Kidney epithelial cell (primary cell): ENCODE results near the gene MOB4. TPM values are rescaled to one million over a fixed set of nuclear protein-coding genes. Genes with fewer than 3 reads are reported as not detected.
A peak's percentile ranks its signal among the peaks of the same experiment; 100 is the strongest.

Experiments
- DNase-seq: peaks from one replicate; pipeline ENCODE4 v3.0.0-alpha.2; 2010; ENCODE audit warnings: low read depth
- H3K27me3 ChIP-seq: 2 replicates; pipeline ENCODE4 v1.6.0; 2011; ENCODE audit warnings: low read length; ENCODE audit not compliant: control insufficient read depth, insufficient read depth
- H3K36me3 ChIP-seq: 2 replicates; pipeline ENCODE4 v1.5.1; 2011; ENCODE audit warnings: low read length; ENCODE audit not compliant: control insufficient read depth, insufficient read depth
- H3K4me3 ChIP-seq: 2 replicates; pipeline ENCODE4 v1.5.1; 2011; ENCODE audit warnings: low read depth, mild to moderate bottlenecking, control low read depth, low read length
- total RNA-seq: library from RNA; depleted of rRNA; stranded (reverse); fragments of >200 nt; gene quantifications from 2 replicates; pipeline ENCODE4 v1.2.3, GENCODE V29; 2015
- TF ChIP-seq, protein P1 (sequence below): IDR thresholded peaks from 2 replicates; pipeline ENCODE4 v1.5.1; 2011; ENCODE audit warnings: mild to moderate bottlenecking, moderate library complexity, low read length, control low read depth, inconsistent platforms; ENCODE audit not compliant: insufficient read depth, poor library complexity, severe bottlenecking

MOB4 gene
- total RNA-seq, 1 donor from 2014 or later = 37.1 TPM

DNA sequence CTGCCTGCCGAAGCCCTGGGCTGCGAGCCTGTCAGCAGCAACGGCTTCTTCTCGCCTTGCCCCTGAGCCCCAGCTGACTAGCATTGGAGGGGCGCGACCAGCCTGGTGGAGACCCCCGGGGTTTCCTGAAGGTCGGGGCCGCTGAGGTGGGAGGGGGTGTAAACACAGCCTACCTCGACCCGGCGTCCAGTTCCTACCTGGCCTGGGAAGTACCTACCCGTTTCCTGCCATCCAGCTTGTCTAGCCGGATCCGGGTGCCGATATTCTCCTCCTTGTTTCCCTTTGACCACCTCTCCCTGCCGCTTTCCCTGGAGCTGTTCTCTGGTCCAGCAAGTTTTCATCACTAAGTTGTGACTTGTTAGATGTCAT, 511 bp downstream of the MOB4 start:
- Histone ChIP-seq H3K27me3 (no peaks in the 10 kb centered on the region), H3K4me3 (peak overlapping the region; percentile 84), H3K36me3 (no peaks in the 10 kb centered on the region)
- TF ChIP-seq, protein P1, sequence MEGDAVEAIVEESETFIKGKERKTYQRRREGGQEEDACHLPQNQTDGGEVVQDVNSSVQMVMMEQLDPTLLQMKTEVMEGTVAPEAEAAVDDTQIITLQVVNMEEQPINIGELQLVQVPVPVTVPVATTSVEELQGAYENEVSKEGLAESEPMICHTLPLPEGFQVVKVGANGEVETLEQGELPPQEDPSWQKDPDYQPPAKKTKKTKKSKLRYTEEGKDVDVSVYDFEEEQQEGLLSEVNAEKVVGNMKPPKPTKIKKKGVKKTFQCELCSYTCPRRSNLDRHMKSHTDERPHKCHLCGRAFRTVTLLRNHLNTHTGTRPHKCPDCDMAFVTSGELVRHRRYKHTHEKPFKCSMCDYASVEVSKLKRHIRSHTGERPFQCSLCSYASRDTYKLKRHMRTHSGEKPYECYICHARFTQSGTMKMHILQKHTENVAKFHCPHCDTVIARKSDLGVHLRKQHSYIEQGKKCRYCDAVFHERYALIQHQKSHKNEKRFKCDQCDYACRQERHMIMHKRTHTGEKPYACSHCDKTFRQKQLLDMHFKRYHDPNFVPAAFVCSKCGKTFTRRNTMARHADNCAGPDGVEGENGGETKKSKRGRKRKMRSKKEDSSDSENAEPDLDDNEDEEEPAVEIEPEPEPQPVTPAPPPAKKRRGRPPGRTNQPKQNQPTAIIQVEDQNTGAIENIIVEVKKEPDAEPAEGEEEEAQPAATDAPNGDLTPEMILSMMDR = no peak
- DNase-seq = no peak

DNA sequence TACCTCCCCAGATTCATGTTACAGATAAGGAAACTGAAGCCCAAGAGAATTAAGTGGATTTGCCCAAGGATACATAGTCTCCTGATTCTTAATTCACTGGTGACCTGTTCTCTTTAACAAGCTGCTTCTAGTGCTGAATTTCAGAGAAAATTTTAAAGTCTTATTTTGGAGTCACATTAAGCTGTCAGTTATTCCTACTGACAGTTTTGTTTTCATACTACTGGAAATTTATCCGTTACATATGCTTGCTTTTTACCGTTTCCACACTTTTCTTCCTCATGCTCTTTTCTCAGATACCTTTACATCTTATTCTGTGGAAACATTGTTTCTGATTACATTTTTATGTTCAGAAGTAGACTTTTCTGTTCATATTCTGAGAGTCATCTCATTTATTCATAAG, 1.3 kb downstream of the MOB4 start:
- no peaks in the 10 kb centered on the region for H3K36me3 ChIP-seq
- TF ChIP-seq, protein P1 = no peak
- H3K4me3 ChIP-seq = peak overlapping the region; percentile 84
- no peak for DNase-seq
- H3K27me3 ChIP-seq = no peaks in the 10 kb centered on the region

- TF ChIP-seq, protein P1 = no peak
- H3K36me3 ChIP-seq = no peaks in the 10 kb centered on the region
- H3K27me3 ChIP-seq = no peaks in the 10 kb centered on the region
- DNase-seq = no peak
- H3K4me3 ChIP-seq = no peak overlapping the region
Measured at GRCh38 chr2:197538412-197538811, 22.5 kb downstream of the MOB4 start.

GRCh38 chr2:197539734-197540133, 23.9 kb downstream of the MOB4 start:
- no peak overlapping the region for H3K4me3 ChIP-seq
- TF ChIP-seq, protein P1 = no peak
- H3K27me3 ChIP-seq = no peaks in the 10 kb centered on the region
- no peaks in the 10 kb centered on the region for H3K36me3 ChIP-seq
- no peak for DNase-seq

DNA sequence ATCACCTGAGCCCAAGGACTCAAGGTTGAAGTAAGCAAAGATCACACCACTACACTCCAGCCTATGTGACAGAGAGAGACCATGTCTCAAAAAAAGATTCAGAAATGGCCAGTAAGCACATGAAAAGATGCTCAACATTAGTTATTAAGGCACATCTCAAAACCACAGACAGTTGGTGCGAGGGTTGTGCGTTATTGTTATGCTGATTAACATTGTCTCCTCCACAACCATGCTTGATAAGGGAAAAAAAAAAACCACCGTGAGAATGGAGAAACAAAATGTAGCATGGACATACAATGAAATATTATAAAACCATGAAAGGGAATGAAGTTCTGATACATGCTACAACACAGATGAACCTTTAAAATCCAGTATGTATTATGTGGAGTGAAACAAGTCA, 27.3 kb downstream of the MOB4 start:
- TF ChIP-seq, protein P1 = no peak
- DNase-seq = no peak
- H3K36me3 ChIP-seq = no peaks in the 10 kb centered on the region
- no peaks in the 10 kb centered on the region for H3K27me3 ChIP-seq
- H3K4me3 ChIP-seq = no peak overlapping the region

DNA sequence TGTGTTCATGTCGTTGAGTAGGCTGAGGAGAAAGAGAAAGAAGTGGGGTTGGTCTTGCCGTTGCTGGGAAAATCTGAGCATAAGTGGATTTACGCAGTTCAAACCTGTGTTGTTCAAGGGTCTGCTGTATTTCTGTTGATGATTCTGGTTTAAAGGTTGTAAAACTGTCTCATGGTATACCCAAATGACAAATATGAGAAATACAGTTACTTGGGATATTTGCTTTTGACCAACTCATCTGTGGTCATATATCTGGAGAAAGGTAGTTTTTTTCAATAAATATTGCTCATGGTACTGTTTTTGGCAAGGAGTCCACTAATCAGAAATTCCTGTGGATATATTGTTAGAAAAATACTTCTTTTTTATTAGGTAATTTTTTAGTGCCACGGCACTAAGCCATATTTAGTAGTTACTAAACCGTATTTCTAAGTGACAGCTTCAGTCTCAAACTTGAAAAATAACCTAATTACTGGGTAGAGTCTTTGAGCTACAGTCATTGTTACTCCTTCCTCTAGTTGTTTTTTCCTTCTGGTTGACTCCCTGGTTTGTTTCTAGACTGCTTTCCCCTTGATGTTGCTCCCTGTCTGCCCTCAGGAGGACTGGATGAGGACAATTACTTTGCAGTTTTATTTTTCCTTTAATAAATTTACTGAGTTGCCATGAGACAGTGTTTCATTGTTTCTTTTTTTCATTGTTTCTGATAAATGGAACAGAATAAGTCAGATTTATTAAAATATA, 31.5 kb downstream of the MOB4 start:
- no peaks in the 10 kb centered on the region for H3K36me3 ChIP-seq
- no peak overlapping the region for H3K4me3 ChIP-seq
- no peak for DNase-seq
- TF ChIP-seq, protein P1 = no peak
- H3K27me3 ChIP-seq = no peaks in the 10 kb centered on the region
